Stimulated activated memory B cell treated with anti-CD40 and anti-IgM and Interleukin-4, amounts not matched to agents 10 μg/mL and 1 μg/mL and 100 μg/mL, for 72 hours (primary cell): ENCODE measurements around the gene SLC2A5.
"Not testable (repeated sequence)": the region's sequence is repeated elsewhere in the genome, so short reads cannot be mapped to it uniquely, and the experiment has no call there.

Source experiments
- ATAC-seq: fragments of 150-1000 bp; cut with Tn5 transposase; 2 replicates; pipeline ENCODE4 v1.10.0; 2021
- H3K27ac Mint-ChIP-seq: one replicate; pipeline ENCODE4 v1.8.0; 2022; ENCODE audit warnings: mild to moderate bottlenecking, mixed read lengths
- H3K27me3 Mint-ChIP-seq: one replicate; pipeline ENCODE4 v1.8.0; 2022; ENCODE audit warnings: mixed read lengths
- H3K36me3 Mint-ChIP-seq: one replicate; pipeline ENCODE4 v1.8.0; 2022; ENCODE audit warnings: mixed read lengths
- H3K4me1 Mint-ChIP-seq: one replicate; pipeline ENCODE4 v1.8.0; 2022; ENCODE audit warnings: mixed read lengths
- H3K4me3 Mint-ChIP-seq: one replicate; pipeline ENCODE4 v1.8.0; 2022; ENCODE audit warnings: mild to moderate bottlenecking, moderate library complexity, mixed read lengths
- H3K9me3 Mint-ChIP-seq: one replicate; pipeline ENCODE4 v1.8.0; 2022; ENCODE audit warnings: mixed read lengths

Gene SLC2A5

GRCh38 chr1:9100471-9101043, 31.1 kb upstream of the SLC2A5 start:
- Mint-ChIP-seq H3K4me3 (no peak overlapping the region), H3K27ac (no peak overlapping the region), H3K9me3 (no peaks in the 10 kb centered on the region), H3K36me3 (peaks cover 31% of the 10 kb centered on the region), H3K4me1 (no peaks in the 10 kb centered on the region), H3K27me3 (no peaks in the 10 kb centered on the region)
- no peak for ATAC-seq

- Mint-ChIP-seq H3K4me1 (no peaks in the 10 kb centered on the region), H3K9me3 (no peaks in the 10 kb centered on the region), H3K36me3 (peaks cover 22% of the 10 kb centered on the region), H3K27me3 (peaks cover 6% of the 10 kb centered on the region), H3K4me3 (no peak overlapping the region), H3K27ac (no peak overlapping the region)
- ATAC-seq, result no peak
Observed at GRCh38 chr1:9099555-9099954, 30.1 kb upstream of the SLC2A5 start.

- Mint-ChIP-seq H3K36me3 (peaks cover 8% of the 10 kb centered on the region), H3K27me3 (peaks cover 8% of the 10 kb centered on the region), H3K27ac (no peak overlapping the region), H3K4me3 (no peak overlapping the region), H3K4me1 (no peaks in the 10 kb centered on the region), H3K9me3 (no peaks in the 10 kb centered on the region)
- ATAC-seq, result peak; percentile 24
Observed at GRCh38 chr1:9097947-9098705, 28.7 kb upstream of the SLC2A5 start.

GRCh38 chr1:9095818-9096217, 26.4 kb upstream of the SLC2A5 start:
- peaks cover 8% of the 10 kb centered on the region for H3K27me3 Mint-ChIP-seq

GRCh38 chr1:9093996-9094595, 24.7 kb upstream of the SLC2A5 start:
- ATAC-seq, H3K9me3 Mint-ChIP-seq, H3K36me3 Mint-ChIP-seq, H3K4me1 Mint-ChIP-seq, H3K27ac Mint-ChIP-seq, H3K4me3 Mint-ChIP-seq: not testable (repeated sequence)
- H3K27me3 Mint-ChIP-seq, result peaks cover 11% of the 10 kb centered on the region

More at GRCh38 chr1:9095818-9096217, 26.4 kb upstream of the SLC2A5 start:
- no peaks in the 10 kb centered on the region for H3K4me1 Mint-ChIP-seq
- no peak for ATAC-seq
- H3K9me3 Mint-ChIP-seq, result no peaks in the 10 kb centered on the region
- H3K27ac Mint-ChIP-seq, result no peak overlapping the region
- no peaks in the 10 kb centered on the region for H3K36me3 Mint-ChIP-seq
- H3K4me3 Mint-ChIP-seq, result no peak overlapping the region

- ATAC-seq, result no peak
Observed at GRCh38 chr1:9093581-9093980, 24.1 kb upstream of the SLC2A5 start.

GRCh38 chr1:9093091-9093490, 23.7 kb upstream of the SLC2A5 start:
- no peak overlapping the region for H3K27ac Mint-ChIP-seq
- no peak for ATAC-seq
- H3K4me1 Mint-ChIP-seq, result no peaks in the 10 kb centered on the region
- peaks cover 21% of the 10 kb centered on the region for H3K27me3 Mint-ChIP-seq
- H3K9me3 Mint-ChIP-seq, result no peaks in the 10 kb centered on the region
- H3K4me3 Mint-ChIP-seq, result no peak overlapping the region
- no peaks in the 10 kb centered on the region for H3K36me3 Mint-ChIP-seq

More at GRCh38 chr1:9093581-9093980, 24.1 kb upstream of the SLC2A5 start:
- Mint-ChIP-seq H3K4me3 (no peak overlapping the region), H3K27ac (no peak overlapping the region), H3K27me3 (peaks cover 16% of the 10 kb centered on the region), H3K36me3 (no peaks in the 10 kb centered on the region), H3K4me1 (no peaks in the 10 kb centered on the region), H3K9me3 (no peaks in the 10 kb centered on the region)

- no peak for ATAC-seq
- no peak overlapping the region for H3K27ac Mint-ChIP-seq
- H3K36me3 Mint-ChIP-seq, result no peaks in the 10 kb centered on the region
- peaks cover 25% of the 10 kb centered on the region for H3K27me3 Mint-ChIP-seq
- H3K9me3 Mint-ChIP-seq, result no peaks in the 10 kb centered on the region
- H3K4me1 Mint-ChIP-seq, result peaks cover 7% of the 10 kb centered on the region
- H3K4me3 Mint-ChIP-seq, result no peak overlapping the region
Observed at GRCh38 chr1:9088807-9089206, 19.4 kb upstream of the SLC2A5 start.

- Mint-ChIP-seq H3K4me1 (peaks cover 11% of the 10 kb centered on the region), H3K36me3 (no peaks in the 10 kb centered on the region), H3K27ac (no peak overlapping the region), H3K27me3 (peaks cover 25% of the 10 kb centered on the region), H3K9me3 (no peaks in the 10 kb centered on the region), H3K4me3 (no peak overlapping the region)
- ATAC-seq, result no peak
Observed at GRCh38 chr1:9087411-9088125, 18.1 kb upstream of the SLC2A5 start.

- no peaks in the 10 kb centered on the region for H3K36me3 Mint-ChIP-seq
- H3K4me1 Mint-ChIP-seq, result peaks cover 18% of the 10 kb centered on the region
- no peaks in the 10 kb centered on the region for H3K9me3 Mint-ChIP-seq
- no peak overlapping the region for H3K27ac Mint-ChIP-seq
- no peak for ATAC-seq
- H3K27me3 Mint-ChIP-seq, result peaks cover 32% of the 10 kb centered on the region
- H3K4me3 Mint-ChIP-seq, result no peak overlapping the region
Observed at GRCh38 chr1:9086796-9087195, 17.4 kb upstream of the SLC2A5 start.

GRCh38 chr1:9086045-9086444, 16.6 kb upstream of the SLC2A5 start:
- no peaks in the 10 kb centered on the region for H3K9me3 Mint-ChIP-seq
- peaks cover 39% of the 10 kb centered on the region for H3K27me3 Mint-ChIP-seq
- no peak overlapping the region for H3K27ac Mint-ChIP-seq
- no peak overlapping the region for H3K4me3 Mint-ChIP-seq
- peaks cover 24% of the 10 kb centered on the region for H3K4me1 Mint-ChIP-seq
- H3K36me3 Mint-ChIP-seq, result no peaks in the 10 kb centered on the region
- no peak for ATAC-seq

GRCh38 chr1:9085306-9085940, 16.0 kb upstream of the SLC2A5 start:
- H3K9me3 Mint-ChIP-seq, result no peaks in the 10 kb centered on the region
- ATAC-seq, result no peak
- H3K36me3 Mint-ChIP-seq, result no peaks in the 10 kb centered on the region
- H3K4me1 Mint-ChIP-seq, result peaks cover 26% of the 10 kb centered on the region
- peaks cover 42% of the 10 kb centered on the region for H3K27me3 Mint-ChIP-seq
- no peak overlapping the region for H3K4me3 Mint-ChIP-seq
- no peak overlapping the region for H3K27ac Mint-ChIP-seq

GRCh38 chr1:9084906-9085305, 15.5 kb upstream of the SLC2A5 start:
- H3K36me3 Mint-ChIP-seq, result no peaks in the 10 kb centered on the region
- peaks cover under 1% of the 10 kb centered on the region for H3K9me3 Mint-ChIP-seq
- peaks cover 31% of the 10 kb centered on the region for H3K4me1 Mint-ChIP-seq
- no peak for ATAC-seq
- peaks cover 46% of the 10 kb centered on the region for H3K27me3 Mint-ChIP-seq
- no peak overlapping the region for H3K27ac Mint-ChIP-seq
- no peak overlapping the region for H3K4me3 Mint-ChIP-seq

- ATAC-seq, result no peak
- Mint-ChIP-seq H3K27ac (no peak overlapping the region), H3K4me1 (peaks cover 57% of the 10 kb centered on the region)
Observed at GRCh38 chr1:9081473-9081872, 12.0 kb upstream of the SLC2A5 start.

GRCh38 chr1:9080705-9081291, 11.4 kb upstream of the SLC2A5 start:
- ATAC-seq, result no peak
- no peak overlapping the region for H3K27ac Mint-ChIP-seq
- H3K27me3 Mint-ChIP-seq, result peaks cover 40% of the 10 kb centered on the region
- H3K36me3 Mint-ChIP-seq, result no peaks in the 10 kb centered on the region
- H3K4me1 Mint-ChIP-seq, result peaks cover 63% of the 10 kb centered on the region
- no peak overlapping the region for H3K4me3 Mint-ChIP-seq
- peaks cover 2% of the 10 kb centered on the region for H3K9me3 Mint-ChIP-seq

More at GRCh38 chr1:9081473-9081872, 12.0 kb upstream of the SLC2A5 start:
- Mint-ChIP-seq H3K27me3 (peaks cover 40% of the 10 kb centered on the region), H3K4me3 (no peak overlapping the region), H3K36me3 (no peaks in the 10 kb centered on the region), H3K9me3 (peaks cover 2% of the 10 kb centered on the region)
